SK-N-SH (cell line): ENCODE results near the gene TTLL12. TPM values are rescaled to one million over a fixed set of nuclear protein-coding genes. Genes with fewer than 3 reads are reported as not detected.

Source experiments
- CTCF ChIA-PET: fragments of 300-600, 350-600 bp; formaldehyde crosslinking; extraction: SDS; loops from one replicate; lab custom pipeline; 2021; lab: Yijun Ruan, JAX
- POLR2A ChIA-PET: fragments of 350-600 bp; sonication (Branson Sonifier 250); formaldehyde crosslinking; extraction: SDS; loops from one replicate; lab custom pipeline; 2020; ENCODE audit warnings: antibody characterized with exemption, inconsistent platforms; lab: Yijun Ruan, JAX
- DNase-seq: peaks from one replicate; pipeline ENCODE4 v3.0.0; 2012
- H2AFZ ChIP-seq: fragments of 200-600 bp; sonication (generic); 2 replicates; pipeline ENCODE4 v1.8.1; 2016; ENCODE audit warnings: antibody characterized with exemption, mild to moderate bottlenecking, low read depth
- H3F3A ChIP-seq: fragments of 200-600 bp; sonication (generic); replicated peaks from 2 replicates; pipeline ENCODE3; 2016; ENCODE audit warnings: antibody characterized with exemption, mild to moderate bottlenecking; ENCODE audit not compliant: insufficient read depth
- H3K27ac ChIP-seq, 2 experiments: fragments of 200-500 bp in 1 of 2; fragments of 200-600 bp in 1 of 2; sonication (Bioruptor generic) in 1 of 2; sonication (generic), shearing (Covaris generic) in 1 of 2; 2 replicates each; pipeline versions ENCODE4 v1.5.1 to v1.6.1; 2014 to 2016; ENCODE audit warnings: low read depth in 2 of 2, inconsistent platforms in 1 of 2, low read length in 1 of 2, mild to moderate bottlenecking in 1 of 2, mixed read lengths in 1 of 2
- H3K27me3 ChIP-seq: fragments of 200-600 bp; sonication (generic), shearing (Covaris generic); 2 replicates; pipeline ENCODE4 v1.6.1; 2016; ENCODE audit warnings: mixed run types; ENCODE audit not compliant: insufficient read depth
- H3K36me3 ChIP-seq, 2 experiments: fragments of 200-500 bp in 1 of 2; fragments of 200-600 bp in 1 of 2; sonication (Bioruptor generic) in 1 of 2; sonication (generic) in 1 of 2; replicated peaks in 1 of 2; 2 replicates each; pipeline versions ENCODE3 to v1.5.1; 2014 to 2016; ENCODE audit warnings: low read length in 1 of 2, mild to moderate bottlenecking in 1 of 2; ENCODE audit not compliant: insufficient read depth in 2 of 2, control insufficient read depth in 1 of 2
- H3K4me1 ChIP-seq, 2 experiments: fragments of 200-500 bp in 1 of 2; fragments of 200-600 bp in 1 of 2; sonication (Bioruptor generic) in 1 of 2; sonication (generic), shearing (Covaris generic) in 1 of 2; 2 replicates each; pipeline versions ENCODE4 v1.5.1 to v1.6.1; 2014 to 2016; ENCODE audit warnings: low read depth in 1 of 2, low read length in 1 of 2, mixed run types in 1 of 2; ENCODE audit not compliant: insufficient read depth in 2 of 2, control insufficient read depth in 1 of 2
- H3K4me2 ChIP-seq: fragments of 200-600 bp; sonication (generic), shearing (Covaris generic); 2 replicates; pipeline ENCODE4 v1.6.1; 2017; ENCODE audit warnings: mixed run types
- H3K4me3 ChIP-seq, 2 experiments: fragments of 200-500 bp in 1 of 2; fragments of 200-600 bp in 1 of 2; sonication (Bioruptor generic) in 1 of 2; sonication (generic), shearing (Covaris generic) in 1 of 2; 2 replicates each; pipeline versions ENCODE4 v1.5.1 to v1.8.1; 2014 to 2016; ENCODE audit warnings: low read depth in 2 of 2, inconsistent platforms in 1 of 2, low read length in 1 of 2, mild to moderate bottlenecking in 1 of 2, mixed read lengths in 1 of 2, moderate library complexity in 1 of 2
- H3K79me2 ChIP-seq: fragments of 200-600 bp; sonication (generic); 2 replicates; pipeline ENCODE4 v1.8.1; 2017; ENCODE audit warnings: mild to moderate bottlenecking; ENCODE audit not compliant: insufficient read depth
- H3K9ac ChIP-seq: fragments of 200-600 bp; sonication (generic); 2 replicates; pipeline ENCODE4 v1.6.1; 2017; ENCODE audit warnings: mixed run types
- H3K9me2 ChIP-seq: fragments of 200-600 bp; sonication (generic); 2 replicates; pipeline ENCODE4 v1.6.1; 2017; ENCODE audit warnings: mixed run types
- H3K9me3 ChIP-seq: fragments of 200-600 bp; sonication (generic); 2 replicates; pipeline ENCODE4 v1.6.1; 2017; ENCODE audit warnings: mixed run types, mild to moderate bottlenecking, moderate library complexity
- H4K20me1 ChIP-seq: fragments of 200-600 bp; sonication (generic); 2 replicates; pipeline ENCODE4 v1.6.1; 2017; ENCODE audit warnings: mild to moderate bottlenecking, mixed run types; ENCODE audit not compliant: insufficient read depth
- ELF1 ChIP-seq: IDR thresholded peaks from 2 replicates; pipeline ENCODE4 v1.4.0; 2012
- EZH2phosphoT487 ChIP-seq: fragments of 200-600 bp; sonication (generic); IDR thresholded peaks from 2 replicates; pipeline ENCODE4 v1.6.1; 2017; ENCODE audit warnings: low read depth, mixed run types, mild to moderate bottlenecking, antibody characterized with exemption, moderate library complexity, borderline replicate concordance
- FOXJ3 ChIP-seq: sonication (generic); formaldehyde crosslinking; IDR thresholded peaks from 2 replicates; pipeline ENCODE4 v1.5.1; 2020; ENCODE audit warnings: mild to moderate bottlenecking, missing genetic modification reagents
- FOXM1 ChIP-seq: IDR thresholded peaks from 2 replicates; pipeline ENCODE4 v1.4.0; 2012; ENCODE audit warnings: low read depth, mild to moderate bottlenecking
- JUND ChIP-seq: IDR thresholded peaks from 2 replicates; pipeline ENCODE4 v1.4.0; 2012
- MXI1 ChIP-seq: IDR thresholded peaks from 2 replicates; pipeline ENCODE4 v1.6.1; 2012; ENCODE audit warnings: mild to moderate bottlenecking, low read depth, low read length, improper control_type of control experiment
- NRF1 ChIP-seq: IDR thresholded peaks from 2 replicates; pipeline ENCODE4 v1.6.1; 2012; ENCODE audit warnings: low read depth, mild to moderate bottlenecking, low read length
- RAD21 ChIP-seq: IDR thresholded peaks from 2 replicates; pipeline ENCODE4 v1.6.1; 2012; ENCODE audit warnings: mild to moderate bottlenecking, low read length
- RCOR1 ChIP-seq: fragments of 150-350 bp; IDR thresholded peaks from 2 replicates; pipeline ENCODE4 v1.6.1; 2017; ENCODE audit warnings: antibody characterized with exemption, low read length
- RFX5 ChIP-seq: IDR thresholded peaks from 2 replicates; pipeline ENCODE4 v1.6.1; 2012; ENCODE audit warnings: mild to moderate bottlenecking, improper control_type of control experiment, low read length
- RXRA ChIP-seq: IDR thresholded peaks from 2 replicates; pipeline ENCODE4 v1.4.0; 2012; ENCODE audit warnings: low read depth, mild to moderate bottlenecking, borderline replicate concordance
- SMC3 ChIP-seq: IDR thresholded peaks from 2 replicates; pipeline ENCODE4 v1.6.1; 2012; ENCODE audit warnings: low read depth, low read length, improper control_type of control experiment
- TCF12 ChIP-seq: IDR thresholded peaks from 2 replicates; pipeline ENCODE4 v1.4.0; 2012
- TEAD4 ChIP-seq: IDR thresholded peaks from 2 replicates; pipeline ENCODE4 v1.4.0; 2012; ENCODE audit warnings: mild to moderate bottlenecking, borderline replicate concordance; ENCODE audit not compliant: insufficient read depth
- WGBS: methylation state at CpG from one replicate; pipeline ENCODE4 v1.1.6; 2017; ENCODE audit warnings: low lambda C conversion rate; 5-methylcytosine and 5-hydroxymethylcytosine counted together
- polyA plus RNA-seq, 3 experiments: library from polyadenylated mRNA; depleted of rRNA; stranded (reverse); fragments of >200 nt; gene quantifications; 2 replicates each; pipeline ENCODE4 v1.2.3, GENCODE V29; 2012
- TF ChIP-seq, protein P1 (sequence below): IDR thresholded peaks from 2 replicates; pipeline ENCODE4 v1.4.0; 2012; ENCODE audit warnings: low read depth, borderline replicate concordance
- TF ChIP-seq, protein P2 (sequence below): IDR thresholded peaks from 2 replicates; pipeline ENCODE4 v1.6.1; 2012; ENCODE audit warnings: mild to moderate bottlenecking, low read depth, low read length, moderate library complexity
- TF ChIP-seq, protein P3 (sequence below): IDR thresholded peaks from 2 replicates; pipeline ENCODE4 v1.4.0; 2012; ENCODE audit warnings: low read depth

TTLL12 gene
- polyA plus RNA-seq, 1 of the 3 experiments (the other 2 are of a cell fraction): 11.5 TPM

DNA sequence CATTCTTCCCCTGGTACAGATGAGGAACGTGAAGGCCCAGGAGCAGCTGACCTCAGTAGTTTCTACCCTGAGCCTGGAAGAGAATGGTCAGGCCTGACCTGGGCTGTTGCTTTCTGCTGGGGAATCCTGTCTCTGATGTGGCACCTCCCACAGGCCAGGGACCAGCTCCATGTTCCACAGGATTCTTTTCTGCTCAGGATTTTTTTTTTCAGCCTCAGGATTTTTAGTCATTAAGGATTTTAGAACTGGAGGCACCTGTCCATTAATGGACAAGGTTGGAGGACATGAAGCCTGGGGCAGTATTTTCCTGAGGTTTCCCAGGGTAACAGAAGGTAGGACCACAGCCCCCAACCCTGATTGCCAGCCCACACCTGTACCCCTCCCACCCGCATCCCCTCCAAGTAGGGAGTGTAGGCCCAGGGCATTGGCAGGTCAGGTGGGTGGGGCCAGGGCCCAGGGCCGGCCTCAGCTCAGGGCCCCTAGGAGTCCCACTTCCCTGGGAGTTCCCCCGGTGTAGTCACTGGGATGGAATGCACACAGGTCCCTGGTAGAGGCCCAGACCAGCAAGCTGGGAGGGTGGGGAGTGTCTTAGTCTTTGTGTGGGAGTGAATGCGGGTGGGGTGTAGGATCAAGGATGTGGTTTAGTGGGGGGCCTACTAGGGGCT is 60.3 kb downstream of the TTLL12 start:
- Histone ChIP-seq H3K27me3 (no peaks in the 10 kb centered on the region), H3K4me1 (no peaks in the 10 kb centered on the region), H3K4me3 (no peak overlapping the region), H4K20me1 (no peaks in the 10 kb centered on the region), H3F3A (no peaks in the 10 kb centered on the region), H3K79me2 (no peaks in the 10 kb centered on the region), H3K9ac (no peak overlapping the region), H2AFZ (no peak overlapping the region), H3K9me3 (no peaks in the 10 kb centered on the region), H3K27ac (no peak overlapping the region), H3K4me2 (no peak overlapping the region), H3K36me3 (no peaks in the 10 kb centered on the region), H3K9me2 (no peaks in the 10 kb centered on the region)
- ChIA-PET POLR2A (no interaction called here), CTCF (interaction anchor here (1.0 to 1.6 kb wide), 2 partner anchors 12 kb away, joined by 3 to 4 read pairs; no protein-coding TSS in a partner anchor)
- TF ChIP-seq RAD21 (no peak), RXRA (peak; percentile 18; the same call in 1 of the 2 replicates), TCF12 (no peak)
- no CpG with 5 or more reads among the region's 5 CpGs for WGBS
- DNase-seq: peak; percentile 25

DNA sequence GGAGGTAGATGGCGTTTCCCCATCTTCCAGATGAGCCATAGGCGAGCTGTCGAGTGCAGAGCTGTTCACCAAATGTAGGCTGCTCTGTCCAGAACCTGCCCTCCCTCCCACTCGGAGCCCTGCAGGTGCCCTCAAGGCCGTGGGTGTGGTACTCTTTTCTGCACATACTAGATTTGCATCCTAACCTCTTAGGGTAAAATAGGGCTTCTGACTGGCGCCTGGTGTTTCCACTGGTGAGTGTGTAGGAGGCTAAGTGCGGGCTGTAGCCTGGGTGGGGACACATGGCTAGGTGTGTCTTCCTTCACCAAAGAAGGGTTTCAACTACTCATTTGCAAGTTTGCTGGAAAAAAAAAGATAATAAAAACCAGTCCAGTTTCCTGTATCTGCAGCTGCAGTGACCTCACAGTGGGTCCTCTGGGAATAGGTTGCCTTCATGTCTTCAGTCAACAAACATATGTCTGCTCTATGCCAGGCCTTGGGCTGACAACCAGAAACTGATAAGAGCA is 67.9 kb downstream of the TTLL12 start:
- TF ChIP-seq RCOR1 (no peak), FOXJ3 (no peak), TEAD4 (no peak), ELF1 (no peak), RFX5 (no peak), JUND (no peak), RAD21 (no peak), EZH2phosphoT487 (no peak), NRF1 (no peak), RXRA (no peak), SMC3 (no peak), FOXM1 (no peak), MXI1 (no peak)
- TF ChIP-seq, protein P1, sequence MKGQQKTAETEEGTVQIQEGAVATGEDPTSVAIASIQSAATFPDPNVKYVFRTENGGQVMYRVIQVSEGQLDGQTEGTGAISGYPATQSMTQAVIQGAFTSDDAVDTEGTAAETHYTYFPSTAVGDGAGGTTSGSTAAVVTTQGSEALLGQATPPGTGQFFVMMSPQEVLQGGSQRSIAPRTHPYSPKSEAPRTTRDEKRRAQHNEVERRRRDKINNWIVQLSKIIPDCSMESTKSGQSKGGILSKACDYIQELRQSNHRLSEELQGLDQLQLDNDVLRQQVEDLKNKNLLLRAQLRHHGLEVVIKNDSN: no peak
- TF ChIP-seq, protein P2, sequence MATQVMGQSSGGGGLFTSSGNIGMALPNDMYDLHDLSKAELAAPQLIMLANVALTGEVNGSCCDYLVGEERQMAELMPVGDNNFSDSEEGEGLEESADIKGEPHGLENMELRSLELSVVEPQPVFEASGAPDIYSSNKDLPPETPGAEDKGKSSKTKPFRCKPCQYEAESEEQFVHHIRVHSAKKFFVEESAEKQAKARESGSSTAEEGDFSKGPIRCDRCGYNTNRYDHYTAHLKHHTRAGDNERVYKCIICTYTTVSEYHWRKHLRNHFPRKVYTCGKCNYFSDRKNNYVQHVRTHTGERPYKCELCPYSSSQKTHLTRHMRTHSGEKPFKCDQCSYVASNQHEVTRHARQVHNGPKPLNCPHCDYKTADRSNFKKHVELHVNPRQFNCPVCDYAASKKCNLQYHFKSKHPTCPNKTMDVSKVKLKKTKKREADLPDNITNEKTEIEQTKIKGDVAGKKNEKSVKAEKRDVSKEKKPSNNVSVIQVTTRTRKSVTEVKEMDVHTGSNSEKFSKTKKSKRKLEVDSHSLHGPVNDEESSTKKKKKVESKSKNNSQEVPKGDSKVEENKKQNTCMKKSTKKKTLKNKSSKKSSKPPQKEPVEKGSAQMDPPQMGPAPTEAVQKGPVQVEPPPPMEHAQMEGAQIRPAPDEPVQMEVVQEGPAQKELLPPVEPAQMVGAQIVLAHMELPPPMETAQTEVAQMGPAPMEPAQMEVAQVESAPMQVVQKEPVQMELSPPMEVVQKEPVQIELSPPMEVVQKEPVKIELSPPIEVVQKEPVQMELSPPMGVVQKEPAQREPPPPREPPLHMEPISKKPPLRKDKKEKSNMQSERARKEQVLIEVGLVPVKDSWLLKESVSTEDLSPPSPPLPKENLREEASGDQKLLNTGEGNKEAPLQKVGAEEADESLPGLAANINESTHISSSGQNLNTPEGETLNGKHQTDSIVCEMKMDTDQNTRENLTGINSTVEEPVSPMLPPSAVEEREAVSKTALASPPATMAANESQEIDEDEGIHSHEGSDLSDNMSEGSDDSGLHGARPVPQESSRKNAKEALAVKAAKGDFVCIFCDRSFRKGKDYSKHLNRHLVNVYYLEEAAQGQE: no peak
- TF ChIP-seq, protein P3, sequence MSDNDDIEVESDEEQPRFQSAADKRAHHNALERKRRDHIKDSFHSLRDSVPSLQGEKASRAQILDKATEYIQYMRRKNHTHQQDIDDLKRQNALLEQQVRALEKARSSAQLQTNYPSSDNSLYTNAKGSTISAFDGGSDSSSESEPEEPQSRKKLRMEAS: no peak
- no peaks in the 10 kb centered on the region for H4K20me1 ChIP-seq
- no peak for DNase-seq
- no peaks in the 10 kb centered on the region for H3K36me3 ChIP-seq
- H3F3A ChIP-seq: no peaks in the 10 kb centered on the region
- H3K4me1 ChIP-seq: no peaks in the 10 kb centered on the region
- H3K4me3 ChIP-seq: no peak overlapping the region
- H3K4me2 ChIP-seq: no peak overlapping the region
- no peaks in the 10 kb centered on the region for H3K79me2 ChIP-seq
- WGBS: 100% methylated on average over 2 of the region's 7 CpGs
- no peaks in the 10 kb centered on the region for H3K9me3 ChIP-seq
- no peak overlapping the region for H3K27ac ChIP-seq
- ChIA-PET CTCF (interaction anchor here (0.7 kb wide), 1 partner anchor 17 kb away, joined by 3 read pairs; no protein-coding TSS in a partner anchor), POLR2A (no interaction called here)
- no peaks in the 10 kb centered on the region for H3K9me2 ChIP-seq
- H3K9ac ChIP-seq: no peak overlapping the region
- H2AFZ ChIP-seq: no peak overlapping the region
- H3K27me3 ChIP-seq: no peaks in the 10 kb centered on the region
